ENCODE results near the gene PFDN6.

PFDN6 gene

DNA sequence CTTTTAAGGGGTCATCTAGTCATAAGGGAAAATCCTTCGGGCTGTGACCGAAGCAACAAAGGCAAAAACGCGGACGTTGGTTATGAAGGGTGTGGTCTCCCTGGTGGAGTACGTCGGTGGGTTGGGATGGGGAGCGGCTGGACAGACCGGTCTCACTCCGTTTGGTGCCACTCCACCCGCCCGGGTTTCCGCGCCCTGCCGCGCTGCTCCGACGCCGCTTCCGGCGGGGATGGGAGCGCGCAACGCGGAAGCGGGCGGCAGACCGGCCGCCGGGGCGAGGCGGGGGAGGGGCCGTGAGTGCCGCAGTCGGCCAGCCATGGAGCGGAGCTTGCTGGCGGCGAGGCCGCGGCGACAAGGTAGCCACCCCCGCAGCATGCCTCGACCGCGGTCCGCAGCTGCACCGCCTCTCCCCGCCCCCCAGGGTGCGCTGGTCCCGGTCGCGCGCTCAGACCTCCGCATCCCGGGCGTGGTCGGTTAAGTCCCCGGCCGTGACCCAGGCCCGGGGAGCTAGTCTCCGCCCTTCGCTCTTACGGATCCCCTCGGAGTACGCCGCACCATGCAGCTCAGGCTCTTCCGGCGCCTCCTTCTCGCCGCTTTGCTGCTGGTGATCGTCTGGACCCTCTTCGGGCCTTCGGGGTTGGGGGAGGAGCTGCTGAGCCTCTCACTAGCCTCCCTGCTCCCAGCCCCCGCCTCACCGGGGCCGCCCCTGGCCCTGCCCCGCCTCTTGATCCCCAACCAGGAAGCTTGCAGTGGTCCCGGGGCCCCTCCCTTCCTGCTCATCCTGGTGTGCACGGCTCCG, 12.3 kb upstream of the PFDN6 start, which contains the start of gene B3GALT4:
Gene B3GALT4, plus strand, starts transcription at position 260 of the 799 bp plus-strand sequence. Its CDS starts 297 bp downstream, at position 557.
- Histone ChIP-seq H3K27me3 (ENCODE audit: low read depth, low read length) (no peaks in the 10 kb centered on the region), H2AFZ (ENCODE audit: low read depth, low read length) (0 out of 2 replicates have a peak within 1 kb of the TSS, but pooled peaks have one; percentile 41), H4K20me1 (ENCODE audit: insufficient read depth, low read length) (peaks cover 40% of the 10 kb centered on the region), H3K9ac (ENCODE audit: low read length) (peak within 1 kb of the TSS; percentile 94), H3K4me1 (ENCODE audit: low read length) (peaks cover 46% of the 10 kb centered on the region), H3K27ac (ENCODE audit: low read length) (peak within 1 kb of the TSS; percentile 89), H3K79me2 (ENCODE audit: low read length) (peaks cover 38% of the 10 kb centered on the region), H3K36me3 (replicated peaks; ENCODE audit: low read depth, low read length) (peaks cover 46% of the 10 kb centered on the region), H3K9me3 (ENCODE audit: insufficient read depth, low read length) (no peaks in the 10 kb centered on the region), H3K4me3 (ENCODE audit: low read length) (peak within 1 kb of the TSS; percentile 97), H3K4me2 (ENCODE audit: low read length) (peak within 1 kb of the TSS; percentile 89)
- no peak for TF ChIP-seq EZH2phosphoT487 (IDR thresholded peaks at IDR 0.05; ENCODE audit: low read depth)
- TF ChIP-seq, protein P1, sequence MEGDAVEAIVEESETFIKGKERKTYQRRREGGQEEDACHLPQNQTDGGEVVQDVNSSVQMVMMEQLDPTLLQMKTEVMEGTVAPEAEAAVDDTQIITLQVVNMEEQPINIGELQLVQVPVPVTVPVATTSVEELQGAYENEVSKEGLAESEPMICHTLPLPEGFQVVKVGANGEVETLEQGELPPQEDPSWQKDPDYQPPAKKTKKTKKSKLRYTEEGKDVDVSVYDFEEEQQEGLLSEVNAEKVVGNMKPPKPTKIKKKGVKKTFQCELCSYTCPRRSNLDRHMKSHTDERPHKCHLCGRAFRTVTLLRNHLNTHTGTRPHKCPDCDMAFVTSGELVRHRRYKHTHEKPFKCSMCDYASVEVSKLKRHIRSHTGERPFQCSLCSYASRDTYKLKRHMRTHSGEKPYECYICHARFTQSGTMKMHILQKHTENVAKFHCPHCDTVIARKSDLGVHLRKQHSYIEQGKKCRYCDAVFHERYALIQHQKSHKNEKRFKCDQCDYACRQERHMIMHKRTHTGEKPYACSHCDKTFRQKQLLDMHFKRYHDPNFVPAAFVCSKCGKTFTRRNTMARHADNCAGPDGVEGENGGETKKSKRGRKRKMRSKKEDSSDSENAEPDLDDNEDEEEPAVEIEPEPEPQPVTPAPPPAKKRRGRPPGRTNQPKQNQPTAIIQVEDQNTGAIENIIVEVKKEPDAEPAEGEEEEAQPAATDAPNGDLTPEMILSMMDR (IDR thresholded peaks at IDR 0.05; ENCODE audit: low read depth, low read length) = no peak

DNA sequence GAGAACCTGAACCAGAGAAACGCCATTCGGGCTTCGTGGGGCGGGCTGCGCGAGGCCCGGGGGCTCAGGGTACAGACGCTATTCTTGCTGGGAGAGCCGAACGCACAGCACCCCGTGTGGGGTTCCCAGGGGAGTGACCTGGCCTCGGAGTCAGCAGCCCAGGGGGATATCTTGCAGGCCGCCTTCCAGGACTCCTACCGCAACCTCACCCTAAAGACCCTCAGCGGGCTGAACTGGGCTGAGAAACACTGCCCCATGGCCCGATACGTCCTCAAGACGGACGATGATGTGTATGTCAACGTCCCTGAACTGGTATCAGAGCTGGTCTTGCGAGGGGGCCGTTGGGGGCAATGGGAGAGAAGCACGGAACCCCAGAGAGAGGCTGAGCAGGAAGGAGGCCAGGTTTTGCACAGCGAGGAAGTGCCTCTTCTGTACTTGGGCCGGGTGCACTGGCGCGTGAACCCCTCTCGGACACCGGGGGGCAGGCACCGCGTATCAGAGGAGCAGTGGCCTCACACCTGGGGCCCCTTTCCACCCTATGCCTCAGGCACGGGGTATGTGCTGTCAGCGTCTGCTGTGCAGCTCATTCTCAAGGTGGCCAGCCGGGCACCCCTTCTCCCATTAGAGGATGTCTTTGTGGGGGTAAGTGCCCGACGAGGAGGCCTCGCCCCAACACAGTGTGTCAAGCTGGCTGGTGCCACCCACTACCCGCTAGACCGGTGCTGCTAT, 11.6 kb upstream of the PFDN6 start:
- H3K9ac ChIP-seq (ENCODE audit: low read length) = peak overlapping the region; percentile 81
- TF ChIP-seq, protein P1 (IDR thresholded peaks at IDR 0.05; ENCODE audit: low read depth, low read length) = no peak
- TF ChIP-seq EZH2phosphoT487 (IDR thresholded peaks at IDR 0.05; ENCODE audit: low read depth) = no peak
- no peaks in the 10 kb centered on the region for H3K27me3 ChIP-seq (ENCODE audit: low read depth, low read length)
- peaks cover 31% of the 10 kb centered on the region for H3K79me2 ChIP-seq (ENCODE audit: low read length)
- no peak overlapping the region for H2AFZ ChIP-seq (ENCODE audit: low read depth, low read length)
- H3K4me3 ChIP-seq (ENCODE audit: low read length) = peak overlapping the region; percentile 97
- H3K27ac ChIP-seq (ENCODE audit: low read length) = peak overlapping the region; percentile 89
- H3K36me3 ChIP-seq (replicated peaks; ENCODE audit: low read depth, low read length) = peaks cover 39% of the 10 kb centered on the region
- H3K4me2 ChIP-seq (ENCODE audit: low read length) = peak overlapping the region; percentile 89
- H3K9me3 ChIP-seq (ENCODE audit: insufficient read depth, low read length) = no peaks in the 10 kb centered on the region
- H4K20me1 ChIP-seq (ENCODE audit: insufficient read depth, low read length) = peaks cover 38% of the 10 kb centered on the region
- peaks cover 46% of the 10 kb centered on the region for H3K4me1 ChIP-seq (ENCODE audit: low read length)

DNA sequence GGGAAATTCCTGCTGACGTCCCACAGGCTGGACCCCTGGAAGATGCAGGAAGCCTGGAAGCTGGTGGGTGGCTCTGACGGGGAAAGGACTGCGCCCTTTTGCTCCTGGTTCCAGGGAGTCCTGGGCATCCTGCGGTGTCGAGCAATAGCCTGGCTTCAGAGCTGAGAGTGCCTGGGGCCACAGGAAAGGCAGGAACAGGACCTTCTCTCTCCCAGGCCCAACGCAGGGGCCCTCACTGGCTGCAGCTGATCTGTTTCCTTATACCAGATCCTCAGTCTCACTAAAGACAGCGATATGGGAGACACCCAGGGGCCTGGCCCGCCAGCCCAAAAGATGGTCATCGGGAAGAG, 11.0 kb upstream of the PFDN6 start:
- Histone ChIP-seq H3K4me1 (ENCODE audit: low read length) (peaks cover 41% of the 10 kb centered on the region), H4K20me1 (ENCODE audit: insufficient read depth, low read length) (peaks cover 33% of the 10 kb centered on the region), H2AFZ (ENCODE audit: low read depth, low read length) (no peak overlapping the region), H3K4me2 (ENCODE audit: low read length) (no peak overlapping the region), H3K27ac (ENCODE audit: low read length) (peak overlapping the region; percentile 89; the same call in 1 of the 2 replicates), H3K79me2 (ENCODE audit: low read length) (peaks cover 25% of the 10 kb centered on the region), H3K9me3 (ENCODE audit: insufficient read depth, low read length) (no peaks in the 10 kb centered on the region), H3K4me3 (ENCODE audit: low read length) (no peak overlapping the region), H3K9ac (ENCODE audit: low read length) (no peak overlapping the region), H3K27me3 (ENCODE audit: low read depth, low read length) (no peaks in the 10 kb centered on the region), H3K36me3 (replicated peaks; ENCODE audit: low read depth, low read length) (peaks cover 34% of the 10 kb centered on the region)
- TF ChIP-seq EZH2phosphoT487 (IDR thresholded peaks at IDR 0.05; ENCODE audit: low read depth) = no peak
- TF ChIP-seq, protein P1 (IDR thresholded peaks at IDR 0.05; ENCODE audit: low read depth, low read length) = no peak

DNA sequence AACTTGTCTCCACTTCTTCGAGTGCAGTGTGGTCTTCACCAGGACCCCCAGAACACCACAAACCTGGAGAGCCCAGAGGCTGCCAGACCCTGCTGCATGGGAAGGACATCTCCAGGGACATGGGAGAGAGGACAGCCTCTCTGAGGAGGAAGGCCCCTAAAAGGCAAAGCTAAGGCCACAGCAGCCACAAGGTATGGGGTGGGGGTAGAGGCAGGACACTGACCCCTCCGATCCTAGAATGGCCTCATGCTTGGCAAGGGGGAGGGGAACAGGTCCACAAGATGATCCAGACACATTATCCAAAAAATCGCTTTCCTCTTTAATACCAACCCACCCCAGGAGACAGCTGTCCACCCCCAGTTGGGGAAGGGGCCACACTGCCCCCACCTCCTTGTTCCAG, 10.6 kb upstream of the PFDN6 start:
- Histone ChIP-seq H3K9ac (ENCODE audit: low read length) (no peak overlapping the region), H2AFZ (ENCODE audit: low read depth, low read length) (no peak overlapping the region), H3K27ac (ENCODE audit: low read length) (no peak overlapping the region), H4K20me1 (ENCODE audit: insufficient read depth, low read length) (peaks cover 29% of the 10 kb centered on the region), H3K79me2 (ENCODE audit: low read length) (peaks cover 21% of the 10 kb centered on the region), H3K4me1 (ENCODE audit: low read length) (peaks cover 37% of the 10 kb centered on the region), H3K27me3 (ENCODE audit: low read depth, low read length) (no peaks in the 10 kb centered on the region), H3K9me3 (ENCODE audit: insufficient read depth, low read length) (no peaks in the 10 kb centered on the region), H3K36me3 (replicated peaks; ENCODE audit: low read depth, low read length) (peaks cover 29% of the 10 kb centered on the region), H3K4me3 (ENCODE audit: low read length) (no peak overlapping the region), H3K4me2 (ENCODE audit: low read length) (no peak overlapping the region)
- TF ChIP-seq, protein P1 (IDR thresholded peaks at IDR 0.05; ENCODE audit: low read depth, low read length) = no peak
- TF ChIP-seq EZH2phosphoT487 (IDR thresholded peaks at IDR 0.05; ENCODE audit: low read depth) = no peak
